Activated CD4-positive, alpha-beta T cell treated with anti-CD3 and anti-CD28 coated beads for 24 hours (primary cell): ENCODE measurements around the gene SH3RF2.
"Not testable (repeated sequence)": the region's sequence is repeated elsewhere in the genome, so short reads cannot be mapped to it uniquely, and the experiment has no call there.

Source experiments
- DNase-seq, 2 donors: peaks; one replicate each; pipeline ENCODE4 v3.0.0-alpha.2; 2020; ENCODE audit warnings: low read depth in 2 of 2

Gene SH3RF2

DNA sequence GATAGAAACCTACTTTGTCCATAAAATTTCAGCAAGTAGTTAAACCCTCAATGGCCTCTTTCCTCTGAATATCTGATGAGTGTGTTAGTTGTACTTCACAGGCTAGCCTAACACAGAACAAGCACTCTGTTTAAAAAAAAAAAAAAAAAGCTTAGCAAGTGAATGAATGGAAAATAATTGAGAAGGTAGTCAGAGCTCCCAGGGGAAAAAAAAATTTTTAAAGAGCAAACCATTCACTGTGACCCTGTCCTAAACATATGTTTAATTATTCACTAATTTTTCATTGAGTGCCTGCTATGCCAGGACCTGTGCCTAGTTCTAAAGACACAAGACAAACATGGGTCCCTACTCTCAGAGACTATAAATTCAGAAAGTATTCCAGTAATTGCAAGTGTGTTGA, 69.3 kb downstream of the SH3RF2 start:
- no peak for DNase-seq

DNA sequence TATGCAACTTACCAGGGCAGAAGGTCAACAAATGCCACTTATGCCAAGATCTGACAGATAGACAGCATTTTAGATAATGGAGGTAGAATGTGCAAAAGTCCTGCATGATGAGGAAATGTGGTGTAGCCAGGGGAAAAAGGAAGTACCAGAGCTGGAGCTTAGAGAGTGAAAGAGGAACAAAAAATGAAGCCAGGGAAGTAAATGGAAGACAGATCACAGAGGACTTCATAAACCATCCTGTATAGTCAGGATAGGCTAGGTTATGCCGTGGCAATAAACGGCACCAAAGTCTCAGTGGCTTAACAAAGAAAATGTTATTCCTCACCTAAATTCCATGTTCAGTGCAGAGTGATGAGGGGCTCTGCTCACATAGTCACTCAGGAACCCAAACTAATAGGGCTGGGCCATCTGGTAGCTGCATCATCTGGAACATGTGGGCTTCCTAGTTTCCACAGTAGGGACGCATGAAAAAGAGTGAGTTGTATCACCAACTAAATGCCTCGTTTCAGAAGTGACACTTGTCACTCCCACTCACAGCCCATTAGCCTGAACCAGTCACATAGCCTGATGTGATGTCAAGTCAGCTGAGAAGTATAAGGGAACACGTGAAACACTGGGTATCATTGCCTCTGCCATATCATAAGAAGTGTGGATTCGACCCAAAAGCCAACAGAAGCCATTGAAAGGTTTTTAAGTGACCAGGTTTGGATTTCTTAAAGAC, 70.3 kb downstream of the SH3RF2 start:
- DNase-seq, result no peak

DNA sequence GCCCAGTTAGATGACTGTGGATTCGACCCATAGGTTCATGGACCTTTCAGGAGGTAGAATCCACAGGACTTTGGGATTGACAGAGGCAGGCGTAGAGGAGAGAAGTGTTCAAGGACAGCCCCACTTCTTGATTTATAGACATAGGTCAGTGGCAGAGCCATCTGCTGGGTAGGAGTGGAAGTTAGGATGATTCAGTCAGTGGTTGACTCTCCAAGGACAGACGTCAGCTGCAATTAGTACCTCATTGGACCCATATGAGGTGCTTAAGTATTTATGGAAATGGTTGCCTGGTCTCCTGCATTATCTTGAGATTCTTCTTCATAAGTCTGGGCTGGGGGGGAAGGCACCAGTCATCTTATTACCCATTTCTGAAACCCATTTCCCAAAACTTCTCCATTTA, 70.9 kb downstream of the SH3RF2 start:
- no peak for DNase-seq

DNA sequence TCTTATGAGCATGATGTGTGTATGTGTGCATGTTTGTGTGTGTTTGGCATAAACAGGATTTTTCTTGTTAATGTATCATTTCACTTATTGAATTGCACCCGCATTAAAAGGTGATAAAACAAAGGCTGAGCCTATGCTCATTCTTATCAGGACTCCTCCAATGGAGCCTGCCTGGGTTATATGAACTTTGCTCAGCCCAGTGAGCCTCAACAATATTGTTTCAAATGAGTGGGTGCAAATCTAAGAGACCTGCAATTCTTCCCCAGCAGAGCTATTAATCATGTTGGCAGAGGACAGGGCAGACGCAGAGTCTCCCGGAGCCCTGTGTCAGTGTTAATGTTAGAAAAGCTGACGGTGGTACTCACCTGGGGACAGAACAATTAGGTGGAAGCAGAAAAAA, 71.6 kb downstream of the SH3RF2 start:
- DNase-seq, result no peak

DNA sequence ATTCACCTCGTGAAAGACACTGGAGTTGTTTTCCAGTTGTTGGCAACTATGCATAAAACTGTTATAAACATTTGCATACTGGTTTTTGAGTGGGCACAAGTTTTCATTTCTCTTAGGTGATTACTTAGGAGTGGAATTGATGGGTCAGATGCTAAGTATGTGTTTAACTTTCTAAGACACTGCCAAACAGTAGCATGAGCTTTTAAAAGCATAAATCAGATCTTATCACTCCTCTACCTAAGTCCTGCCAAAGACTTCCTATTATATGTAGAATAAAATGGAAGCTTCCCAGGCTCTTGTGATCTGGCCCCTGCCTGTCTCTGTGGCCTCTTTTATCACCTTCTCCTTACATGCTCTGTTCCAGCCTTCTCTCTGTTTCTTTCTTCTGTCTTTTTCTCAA, 72.6 kb downstream of the SH3RF2 start:
- DNase-seq, result no peak

GRCh38 chr5:146010447-146010846, 74.1 kb downstream of the SH3RF2 start:
- not testable (repeated sequence) for DNase-seq

- no peak for DNase-seq
Measured at GRCh38 chr5:146013761-146014160, 77.4 kb downstream of the SH3RF2 start.

GRCh38 chr5:146015001-146015400, 78.6 kb downstream of the SH3RF2 start:
- no peak for DNase-seq

GRCh38 chr5:146016764-146017484, 80.5 kb downstream of the SH3RF2 start:
- DNase-seq, result no peak

GRCh38 chr5:146018514-146019375, 82.4 kb downstream of the SH3RF2 start:
- DNase-seq, result no peak

- DNase-seq, result no peak
Measured at GRCh38 chr5:146020100-146020499, 83.7 kb downstream of the SH3RF2 start.

DNA sequence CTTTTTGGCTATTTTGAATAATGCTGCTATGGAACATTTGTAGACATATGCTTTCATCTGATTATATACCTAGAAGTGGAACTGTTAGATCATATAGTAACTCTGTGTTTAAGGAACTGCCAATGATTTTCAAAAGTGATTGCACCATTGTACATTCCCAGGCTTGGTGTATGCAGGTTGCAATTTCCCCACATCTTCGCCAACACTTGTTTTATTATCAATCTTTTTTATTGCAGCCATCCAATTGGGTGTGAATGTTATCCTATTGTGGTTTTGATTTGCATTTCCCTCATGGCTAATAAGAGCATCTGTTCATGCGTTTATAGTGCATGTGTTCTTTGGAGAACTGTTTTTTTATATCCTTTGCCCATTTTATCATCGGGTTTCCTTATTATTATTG, 87.7 kb downstream of the SH3RF2 start:
- no peak for DNase-seq

GRCh38 chr5:146025114-146025680, 88.8 kb downstream of the SH3RF2 start:
- DNase-seq, result no peak

DNA sequence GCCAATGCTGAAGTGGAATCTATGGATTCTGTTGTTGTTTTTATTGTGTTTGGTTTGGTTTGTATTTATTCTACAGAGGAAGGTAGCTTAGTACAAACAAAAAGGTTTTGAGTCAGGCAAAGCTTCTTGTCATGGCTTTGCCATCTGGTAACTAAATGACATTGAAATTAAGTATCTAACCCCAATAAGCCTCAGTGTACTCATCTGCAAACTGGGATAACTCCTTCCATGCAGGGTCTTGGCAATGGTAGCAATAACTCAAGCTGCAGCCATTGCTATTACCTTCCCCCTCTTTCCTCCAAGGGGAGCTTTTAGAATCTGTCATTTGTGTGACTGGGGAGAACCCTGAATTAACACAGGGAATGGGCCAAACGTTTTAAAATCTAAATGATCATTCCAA, 89.3 kb downstream of the SH3RF2 start:
- DNase-seq, result no peak

DNA sequence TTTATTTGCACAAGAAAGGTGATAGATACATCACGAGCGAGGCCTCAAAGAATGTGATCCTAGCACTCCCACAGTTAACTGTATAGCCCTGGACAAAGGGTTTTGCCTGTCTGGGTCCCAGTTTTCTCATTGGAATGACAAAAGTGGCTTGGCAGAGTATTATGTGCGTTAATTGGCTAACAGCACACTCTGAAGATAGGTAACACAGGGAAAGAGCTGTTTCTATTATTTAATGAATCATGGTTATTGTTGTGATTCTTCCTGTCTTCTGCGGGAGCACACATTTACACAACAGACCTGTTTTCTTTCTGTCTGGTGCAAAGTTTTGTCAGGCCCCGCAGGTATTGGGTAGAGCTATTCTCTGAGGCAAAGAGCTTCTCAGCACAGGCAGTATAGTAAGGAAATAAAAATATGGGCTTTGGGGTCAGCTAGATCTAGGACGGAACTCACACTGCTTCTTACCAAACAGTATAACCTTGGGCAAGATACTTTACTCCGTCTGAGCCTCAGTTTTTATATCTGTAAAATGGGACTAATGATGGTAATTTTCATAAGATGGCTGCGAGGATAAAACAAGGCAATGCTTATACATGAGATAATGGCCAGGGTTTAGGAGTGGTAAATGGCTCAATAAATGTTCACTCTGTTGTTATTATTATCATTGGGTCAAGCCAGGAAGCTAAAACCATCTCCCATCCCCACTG, 90.1 kb downstream of the SH3RF2 start:
- no peak for DNase-seq

DNA sequence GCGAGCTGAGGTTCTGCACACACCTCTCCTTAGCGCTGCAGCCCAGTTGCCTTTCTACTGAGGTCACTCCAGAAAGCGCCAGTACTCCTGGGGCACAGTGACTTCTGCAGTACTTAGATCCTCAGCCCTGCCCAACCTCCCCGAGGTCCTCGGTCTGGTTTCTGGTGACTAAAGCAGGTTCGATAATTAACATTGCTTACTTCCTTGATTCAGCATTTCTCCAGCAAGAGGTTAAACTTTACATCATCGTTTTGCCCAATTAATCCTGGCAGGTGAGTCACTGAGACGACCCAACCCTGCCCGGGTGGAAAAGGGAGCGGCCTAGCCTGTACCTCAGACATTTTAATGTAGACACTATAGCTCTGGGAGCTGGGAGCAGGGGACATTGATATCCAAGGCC, 91.4 kb downstream of the SH3RF2 start:
- no peak for DNase-seq

DNA sequence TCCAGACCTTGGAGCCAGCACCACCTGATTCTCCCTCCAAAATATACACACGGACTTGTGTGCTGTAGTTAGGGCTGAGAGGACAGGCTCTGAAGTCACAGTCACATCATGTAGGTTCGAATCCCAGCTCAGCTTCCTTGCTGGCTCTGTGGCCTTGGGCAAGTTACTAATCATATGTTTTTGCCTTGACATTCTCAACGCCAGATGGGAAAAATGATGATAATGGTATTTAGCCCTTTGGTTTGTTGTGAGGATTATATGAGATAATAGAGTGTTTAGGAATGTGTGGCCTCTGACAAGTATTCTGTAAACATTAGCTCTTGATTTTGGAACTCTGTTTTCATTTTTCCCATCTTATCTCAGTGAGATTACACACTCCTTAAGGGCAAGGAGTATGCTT, 96.5 kb downstream of the SH3RF2 start:
- no peak for DNase-seq

DNA sequence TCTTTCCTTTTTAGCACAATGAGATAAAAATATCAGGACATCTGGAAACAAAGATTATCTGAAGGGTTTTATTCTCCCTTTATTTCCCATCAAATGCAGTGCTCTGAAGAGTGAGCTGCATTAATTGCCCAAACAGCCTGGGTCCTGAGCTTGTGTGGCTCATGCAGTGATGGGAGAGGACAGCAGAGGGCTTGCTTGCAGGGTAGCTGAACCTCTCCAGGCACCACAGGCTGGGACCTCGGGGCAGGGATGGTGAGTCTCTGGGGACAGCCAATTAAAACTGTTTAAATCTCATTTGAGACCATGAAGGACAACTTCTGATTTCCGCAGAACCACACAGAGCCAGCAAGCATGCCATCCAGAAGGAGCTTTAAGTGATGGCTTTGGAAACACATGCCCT, 97.7 kb downstream of the SH3RF2 start:
- DNase-seq, result no peak

GRCh38 chr5:146034605-146035004, 98.2 kb downstream of the SH3RF2 start:
- no peak for DNase-seq

DNA sequence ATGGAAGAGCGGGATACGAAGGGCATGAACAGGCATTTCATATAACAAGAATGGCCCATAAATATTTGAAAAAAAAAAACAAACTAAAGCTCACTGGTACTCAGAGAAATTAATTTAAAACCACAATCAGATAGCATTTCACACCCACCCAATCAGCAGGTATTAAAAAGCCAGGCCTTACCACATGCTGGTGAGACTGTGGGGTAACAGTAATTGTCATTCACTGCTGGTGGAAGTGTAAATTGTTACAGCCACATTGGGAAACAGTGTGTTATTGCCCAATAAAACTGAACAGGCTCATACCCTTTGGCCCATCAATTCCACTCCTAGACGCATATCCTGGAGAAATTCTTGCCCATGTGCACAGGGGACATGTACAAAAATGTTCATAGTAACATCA, 103.0 kb downstream of the SH3RF2 start:
- DNase-seq, result no peak

GRCh38 chr5:146040527-146040926, 104.1 kb downstream of the SH3RF2 start:
- no peak for DNase-seq
